Measurements from ENCODE around the gene CCR5. TPM values are rescaled to one million over a fixed set of nuclear protein-coding genes. Genes with fewer than 3 reads are reported as not detected.
"Not testable (repeated sequence)": the region's sequence is repeated elsewhere in the genome, so short reads cannot be mapped to it uniquely, and the experiment has no call there.

The CCR5 gene
- total RNA-seq, result 1 to 10 TPM in 2 of 4 donors, under 1 TPM in 2; 0.68 to 1.7 (median 0.99) TPM
- 0.27 TPM for polyA plus RNA-seq
- long read RNA-seq, donor 1, partial matches to known transcripts, result 0 of 1 reads
- long read RNA-seq, donor 1, other reads (novel, unspliced or antisense), result 1 of 1 reads
- long read RNA-seq, donor 2, result 0 reads
- long read RNA-seq, donor 3, partial matches to known transcripts, result 0 of 1 reads
- long read RNA-seq, donor 3, other reads (novel, unspliced or antisense), result 0 of 1 reads
- long read RNA-seq, donor 4, result 0 reads

GRCh38 chr3:46370839-46371518 is at the start of gene CCR5:
CCR5 (plus strand) TSS chr3:46370946; CDS start chr3:46372903, 1,957 bp downstream.
- intact Hi-C loops (cut with DNase I), result loop anchor here in 2 of 4 donors (10.0 kb wide), 2 partner anchors 286 to 436 kb away; no protein-coding TSS in a partner anchor
- Histone ChIP-seq H3K9me3 (ENCODE audit: control insufficient read depth, low read length) (no peaks in the 10 kb centered on the region), H3K27me3 (ENCODE audit: control insufficient read depth, insufficient read depth) (no peaks in the 10 kb centered on the region), H3K4me3 (ENCODE audit: low read length) (no peak within 1 kb of the TSS), H3K27ac (ENCODE audit: low read length) (no peak within 1 kb of the TSS), H3K4me1 (ENCODE audit: control insufficient read depth, insufficient read depth, low read length) (no peaks in the 10 kb centered on the region)
- no peak for ATAC-seq
- WGBS, result 43% methylated on average over 5 of the region's 5 CpGs
- no peak for DNase-seq

GRCh38 chr3:46321461-46322104 is 49.2 kb upstream of the CCR5 start:
- ATAC-seq (no peak), DNase-seq (no peak)
- Histone ChIP-seq H3K27ac (ENCODE audit: low read length) (no peak overlapping the region), H3K4me3 (ENCODE audit: low read length) (no peak overlapping the region), H3K9me3 (ENCODE audit: control insufficient read depth, low read length) (no peaks in the 10 kb centered on the region), H3K4me1 (ENCODE audit: control insufficient read depth, insufficient read depth, low read length) (no peaks in the 10 kb centered on the region), H3K27me3 (ENCODE audit: control insufficient read depth, insufficient read depth) (peaks cover 5% of the 10 kb centered on the region)
- 62% methylated on average over 1 of the region's 1 CpG for WGBS
- intact Hi-C loops (cut with DNase I), result no loop called here

DNA sequence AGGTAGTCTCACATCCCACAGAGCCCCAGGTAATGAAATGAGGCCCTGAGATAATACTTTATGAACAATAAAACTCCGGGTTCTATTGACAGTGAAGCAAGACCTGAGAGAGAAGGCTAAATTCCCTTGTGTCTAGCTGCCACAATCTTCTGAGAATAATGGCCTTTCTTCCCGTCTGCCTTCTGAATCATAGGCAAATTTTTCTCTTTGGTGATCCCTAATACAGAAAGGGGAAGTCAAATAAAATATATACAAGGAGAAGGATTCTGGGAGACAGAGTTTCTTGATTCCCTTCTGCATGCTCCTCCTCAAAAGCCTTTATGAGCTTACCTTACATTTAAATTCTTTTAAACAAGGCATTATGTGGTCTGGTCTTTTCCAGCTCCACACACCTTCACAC is 46.7 kb upstream of the CCR5 start:
- intact Hi-C loops (cut with DNase I), result no loop called here
- WGBS, result 73% methylated on average over 2 of the region's 2 CpGs

GRCh38 chr3:46325645-46326300 is 45.0 kb upstream of the CCR5 start:
- no peak overlapping the region for H3K27ac ChIP-seq (ENCODE audit: low read length)
- H3K9me3 ChIP-seq (ENCODE audit: control insufficient read depth, low read length), result no peaks in the 10 kb centered on the region
- WGBS, result 73% methylated on average over 1 of the region's 1 CpG
- H3K4me3 ChIP-seq (ENCODE audit: low read length), result no peak overlapping the region
- intact Hi-C loops (cut with DNase I), result no loop called here
- ATAC-seq (no peak), DNase-seq (no peak)
- no peaks in the 10 kb centered on the region for H3K4me1 ChIP-seq (ENCODE audit: control insufficient read depth, insufficient read depth, low read length)
- peaks cover 2% of the 10 kb centered on the region for H3K27me3 ChIP-seq (ENCODE audit: control insufficient read depth, insufficient read depth)

More for the DNA sequence above, 46.7 kb upstream of the CCR5 start:
- Histone ChIP-seq H3K27me3 (ENCODE audit: control insufficient read depth, insufficient read depth) (peaks cover 5% of the 10 kb centered on the region), H3K9me3 (ENCODE audit: control insufficient read depth, low read length) (no peaks in the 10 kb centered on the region), H3K4me3 (ENCODE audit: low read length) (no peak overlapping the region), H3K27ac (ENCODE audit: low read length) (no peak overlapping the region), H3K4me1 (ENCODE audit: control insufficient read depth, insufficient read depth, low read length) (no peaks in the 10 kb centered on the region)
- no peak for ATAC-seq
- DNase-seq, result no peak

DNA sequence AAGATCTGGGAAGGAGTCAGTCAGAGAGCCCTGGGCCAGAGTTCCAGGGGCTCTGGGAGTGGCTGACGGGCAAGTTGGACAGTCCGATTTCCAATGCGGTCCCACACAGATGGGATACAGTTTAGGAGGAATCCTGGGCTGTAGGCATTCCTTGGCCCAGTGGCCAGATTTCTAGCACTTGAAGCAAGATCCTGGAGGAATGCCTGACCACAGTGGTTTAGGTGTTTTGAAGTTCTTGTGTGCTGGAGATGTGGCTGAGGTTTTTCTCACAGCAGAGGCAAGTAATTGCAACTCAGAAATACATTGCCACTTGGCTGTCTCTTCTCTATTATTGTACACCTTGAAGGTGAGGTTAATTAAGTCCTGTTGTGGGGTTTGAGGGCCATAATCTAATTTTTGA is 40.1 kb upstream of the CCR5 start:
- H3K9me3 ChIP-seq (ENCODE audit: control insufficient read depth, low read length); H3K27ac ChIP-seq (ENCODE audit: low read length); DNase-seq; intact Hi-C loops (cut with DNase I); H3K4me1 ChIP-seq (ENCODE audit: control insufficient read depth, insufficient read depth, low read length); H3K27me3 ChIP-seq (ENCODE audit: control insufficient read depth, insufficient read depth); ATAC-seq; H3K4me3 ChIP-seq (ENCODE audit: low read length): not testable (repeated sequence)
- WGBS, result 92% methylated on average over 3 of the region's 3 CpGs

DNA sequence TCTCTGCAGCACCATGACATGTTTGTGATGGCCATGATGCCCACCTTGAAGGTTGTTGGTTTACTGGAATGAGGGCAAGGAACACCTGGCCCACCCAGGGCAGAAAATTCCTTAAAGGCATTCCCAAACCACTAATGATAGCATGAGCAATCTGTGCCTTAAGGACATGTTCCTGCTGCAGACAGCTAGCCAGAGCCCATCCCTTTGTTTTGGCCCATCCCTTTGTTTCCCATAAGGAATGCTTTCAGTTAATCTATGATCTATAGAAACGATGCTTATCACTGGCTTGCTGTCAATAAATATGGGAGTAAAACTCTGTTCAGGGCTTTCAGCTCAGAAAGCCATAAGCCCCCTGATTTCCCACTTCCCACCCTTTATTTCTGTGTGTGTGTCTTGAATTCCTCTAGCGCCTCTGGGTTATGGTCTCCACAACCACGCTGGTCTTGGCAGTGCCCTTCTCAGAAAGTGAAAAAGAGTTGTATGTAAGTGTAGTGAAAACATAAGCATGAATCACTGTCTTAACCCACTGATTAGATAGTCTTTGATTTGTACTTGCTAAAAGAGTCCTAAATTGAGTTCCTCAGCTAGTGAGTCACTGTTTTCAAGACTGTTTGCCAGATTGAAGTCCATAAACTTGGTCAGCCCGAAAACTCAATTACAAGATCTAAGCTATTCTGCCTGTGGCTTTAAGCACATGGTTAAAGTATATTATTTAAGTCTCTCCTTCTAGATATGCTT is 35.8 kb upstream of the CCR5 start:
- no peak overlapping the region for H3K27ac ChIP-seq (ENCODE audit: low read length)
- no peak overlapping the region for H3K4me3 ChIP-seq (ENCODE audit: low read length)
- H3K9me3 ChIP-seq (ENCODE audit: control insufficient read depth, low read length), result peaks cover 5% of the 10 kb centered on the region
- no peaks in the 10 kb centered on the region for H3K4me1 ChIP-seq (ENCODE audit: control insufficient read depth, insufficient read depth, low read length)
- 49% methylated on average over 4 of the region's 4 CpGs for WGBS
- ATAC-seq (no peak), DNase-seq (no peak)
- intact Hi-C loops (cut with DNase I), result no loop called here
- no peaks in the 10 kb centered on the region for H3K27me3 ChIP-seq (ENCODE audit: control insufficient read depth, insufficient read depth)

DNA sequence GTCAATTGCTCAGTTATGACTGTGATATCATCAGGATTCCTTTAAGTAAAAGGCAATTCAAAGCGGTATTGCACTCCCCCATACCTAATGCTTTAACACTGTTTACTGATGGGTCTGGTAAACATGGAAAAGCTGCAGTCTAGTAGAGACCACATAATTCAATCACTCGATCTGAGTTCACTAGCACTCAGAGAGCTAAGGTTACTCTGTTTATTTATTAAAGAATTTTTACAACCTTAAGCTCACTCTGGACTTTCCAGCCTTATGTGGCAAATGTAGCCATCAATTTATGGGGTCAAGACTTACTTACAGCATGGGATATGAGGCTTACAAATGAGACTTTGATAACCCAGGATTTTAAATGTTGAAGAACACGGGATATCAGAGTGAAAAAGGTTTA is 35.2 kb upstream of the CCR5 start:
- Histone ChIP-seq H3K4me3 (ENCODE audit: low read length) (no peak overlapping the region), H3K27ac (ENCODE audit: low read length) (no peak overlapping the region), H3K4me1 (ENCODE audit: control insufficient read depth, insufficient read depth, low read length) (no peaks in the 10 kb centered on the region), H3K27me3 (ENCODE audit: control insufficient read depth, insufficient read depth) (no peaks in the 10 kb centered on the region), H3K9me3 (ENCODE audit: control insufficient read depth, low read length) (peaks cover 5% of the 10 kb centered on the region)
- ATAC-seq (no peak), DNase-seq (no peak)
- WGBS, result 78% methylated on average over 3 of the region's 3 CpGs
- intact Hi-C loops (cut with DNase I), result no loop called here

- Histone ChIP-seq H3K27me3 (ENCODE audit: control insufficient read depth, insufficient read depth) (no peaks in the 10 kb centered on the region), H3K4me3 (ENCODE audit: low read length) (no peak overlapping the region), H3K27ac (ENCODE audit: low read length) (no peak overlapping the region), H3K4me1 (ENCODE audit: control insufficient read depth, insufficient read depth, low read length) (no peaks in the 10 kb centered on the region), H3K9me3 (ENCODE audit: control insufficient read depth, low read length) (peaks cover 5% of the 10 kb centered on the region)
- intact Hi-C loops (cut with DNase I), result no loop called here
- DNase-seq (no peak), ATAC-seq (no peak)
These were observed 32.8 kb upstream of the CCR5 start for GRCh38 chr3:46337911-46338310.

GRCh38 chr3:46338840-46339239 is 31.9 kb upstream of the CCR5 start:
- H3K27ac ChIP-seq (ENCODE audit: low read length), result no peak overlapping the region
- WGBS, result 95% methylated on average over 1 of the region's 1 CpG
- no peak for ATAC-seq
- H3K4me3 ChIP-seq (ENCODE audit: low read length), result no peak overlapping the region
- no peak for DNase-seq
- intact Hi-C loops (cut with DNase I), result no loop called here
- no peaks in the 10 kb centered on the region for H3K27me3 ChIP-seq (ENCODE audit: control insufficient read depth, insufficient read depth)
- peaks cover 5% of the 10 kb centered on the region for H3K9me3 ChIP-seq (ENCODE audit: control insufficient read depth, low read length)
- no peaks in the 10 kb centered on the region for H3K4me1 ChIP-seq (ENCODE audit: control insufficient read depth, insufficient read depth, low read length)

GRCh38 chr3:46344476-46344875 is 26.3 kb upstream of the CCR5 start:
- no peaks in the 10 kb centered on the region for H3K4me1 ChIP-seq (ENCODE audit: control insufficient read depth, insufficient read depth, low read length)
- H3K4me3 ChIP-seq (ENCODE audit: low read length), result no peak overlapping the region
- no peaks in the 10 kb centered on the region for H3K9me3 ChIP-seq (ENCODE audit: control insufficient read depth, low read length)
- intact Hi-C loops (cut with DNase I), result no loop called here
- ATAC-seq, result no peak
- no peak for DNase-seq
- H3K27ac ChIP-seq (ENCODE audit: low read length), result no peak overlapping the region
- no peaks in the 10 kb centered on the region for H3K27me3 ChIP-seq (ENCODE audit: control insufficient read depth, insufficient read depth)
- WGBS, result 77% methylated on average over 4 of the region's 4 CpGs
